ENCODE data around the gene SDHB. TPM values are rescaled to one million over a fixed set of nuclear protein-coding genes. Genes with fewer than 3 reads are reported as not detected.
A peak's percentile ranks its signal among the peaks of the same experiment; 100 is the strongest.

Gene SDHB
- total RNA-seq (2014; rRNA removed; shearing (Covaris generic)), result 298 and 307 TPM in 2 replicates

DNA sequence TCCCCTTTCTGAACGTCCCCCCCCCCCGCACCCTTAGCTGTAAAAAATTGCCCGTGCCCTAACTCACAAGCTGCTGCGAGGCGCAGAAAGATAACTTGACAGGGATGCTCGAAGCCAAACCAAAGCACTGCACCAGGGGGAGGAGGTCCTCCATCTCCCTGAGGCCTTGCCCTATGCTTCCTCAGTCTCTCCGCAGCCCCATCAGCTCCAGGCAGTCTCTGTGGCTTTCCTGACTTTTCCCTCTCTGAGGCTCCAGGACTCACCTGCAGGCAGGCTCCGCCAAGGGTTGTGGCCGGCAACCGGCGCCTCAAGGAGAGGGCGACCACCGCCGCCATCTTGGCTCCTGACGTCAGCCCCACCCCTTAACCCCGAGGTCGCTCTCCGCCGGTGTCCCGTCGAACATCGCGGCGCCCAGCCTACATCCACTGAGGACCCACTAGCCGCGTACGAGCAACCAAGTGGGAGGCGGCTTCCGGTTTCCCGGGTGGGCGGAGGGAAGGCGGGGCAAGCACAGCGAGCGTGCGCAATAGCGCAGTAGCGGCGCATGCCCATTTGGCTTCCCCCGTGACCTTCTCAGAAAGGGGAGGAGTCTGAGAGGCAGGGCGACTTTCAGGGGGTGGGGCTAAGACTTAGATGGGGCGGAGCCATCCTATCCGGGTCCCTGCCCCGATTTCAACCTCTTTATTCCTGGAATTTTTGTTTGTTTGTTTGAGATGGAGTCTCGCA is at the start of gene SDHB:
TSS of gene SDHB (minus strand) at position 348 of the 726 bp plus-strand sequence. CDS start at position 335, 13 bp downstream.
- peak; percentile 97 for DNase-seq (ENCODE audit: low read depth)

DNA sequence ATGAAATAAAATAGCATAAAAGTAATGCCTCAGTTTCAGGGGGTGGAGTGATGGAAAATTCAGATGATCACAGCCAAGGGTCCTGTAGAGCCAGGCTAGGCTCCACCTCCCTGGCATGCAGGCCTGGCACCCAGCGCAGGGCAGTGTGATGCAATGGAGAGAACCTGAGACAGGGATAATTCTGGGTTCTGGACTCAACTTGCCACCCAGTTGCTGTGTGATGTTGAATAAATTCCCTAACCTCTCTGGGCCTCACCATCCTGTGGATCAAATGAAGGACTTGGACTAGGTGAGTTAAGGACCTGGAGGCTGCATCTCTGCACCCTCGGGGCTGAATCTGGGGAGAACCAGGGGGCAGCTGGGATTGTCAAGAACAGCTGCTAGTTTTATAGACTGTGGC is 48.4 kb upstream of the SDHB start:
- no peak for DNase-seq (ENCODE audit: low read depth)

DNA sequence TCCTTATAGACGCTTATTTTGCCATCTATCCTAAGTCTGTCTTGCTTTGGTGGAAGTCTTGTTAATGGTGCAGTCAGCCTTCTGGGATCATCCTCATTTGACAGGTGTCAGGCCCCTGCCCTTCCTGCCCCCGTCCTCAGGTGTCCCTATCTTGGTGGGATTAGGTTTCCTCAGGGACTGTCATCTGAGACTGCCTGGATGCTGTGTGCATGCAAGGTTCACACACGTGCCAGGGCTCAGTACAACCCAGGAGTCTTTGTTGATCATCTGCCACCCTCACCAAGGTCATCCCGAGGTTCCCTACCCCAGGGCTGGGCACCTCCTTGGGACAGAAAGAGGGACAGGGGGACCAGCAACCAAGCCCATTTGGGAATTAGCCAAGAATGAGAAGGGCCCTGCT is 47.4 kb upstream of the SDHB start:
- DNase-seq (ENCODE audit: low read depth), result no peak

DNA sequence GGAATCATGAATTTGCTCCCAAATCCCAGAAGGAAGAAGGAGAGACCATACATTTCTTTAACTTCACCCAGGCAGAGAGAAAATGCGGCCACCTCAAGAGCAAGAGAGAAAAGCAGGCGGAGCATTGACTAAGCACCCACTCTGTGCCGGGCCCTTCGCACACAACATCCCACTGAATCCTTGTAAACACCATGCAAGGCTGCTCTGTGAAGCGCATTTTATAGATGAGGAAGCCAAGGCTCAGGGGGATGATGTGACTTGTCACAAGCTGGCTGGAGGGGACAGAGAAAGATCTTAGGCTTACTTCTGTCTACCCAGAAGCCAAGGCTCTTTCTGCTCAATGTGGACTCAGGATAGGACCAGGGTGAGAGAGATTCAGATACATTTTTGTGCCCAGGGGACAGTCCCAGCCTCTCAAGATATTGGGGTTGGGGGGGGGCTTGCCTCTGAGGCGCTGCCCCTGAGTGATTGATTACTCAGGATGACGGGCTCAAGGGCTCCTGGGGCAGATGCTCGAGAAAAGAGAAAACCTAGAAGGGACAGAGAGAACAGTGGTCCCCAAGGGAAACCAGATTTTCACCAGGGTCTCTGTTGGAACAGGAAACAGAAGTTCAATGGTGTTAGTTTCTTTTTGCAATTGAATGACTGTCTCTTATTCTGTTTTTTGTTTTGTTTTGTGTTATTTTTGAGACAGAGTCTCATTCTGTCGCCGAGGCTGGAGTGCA is 45.9 kb upstream of the SDHB start:
- DNase-seq (ENCODE audit: low read depth), result no peak

DNA sequence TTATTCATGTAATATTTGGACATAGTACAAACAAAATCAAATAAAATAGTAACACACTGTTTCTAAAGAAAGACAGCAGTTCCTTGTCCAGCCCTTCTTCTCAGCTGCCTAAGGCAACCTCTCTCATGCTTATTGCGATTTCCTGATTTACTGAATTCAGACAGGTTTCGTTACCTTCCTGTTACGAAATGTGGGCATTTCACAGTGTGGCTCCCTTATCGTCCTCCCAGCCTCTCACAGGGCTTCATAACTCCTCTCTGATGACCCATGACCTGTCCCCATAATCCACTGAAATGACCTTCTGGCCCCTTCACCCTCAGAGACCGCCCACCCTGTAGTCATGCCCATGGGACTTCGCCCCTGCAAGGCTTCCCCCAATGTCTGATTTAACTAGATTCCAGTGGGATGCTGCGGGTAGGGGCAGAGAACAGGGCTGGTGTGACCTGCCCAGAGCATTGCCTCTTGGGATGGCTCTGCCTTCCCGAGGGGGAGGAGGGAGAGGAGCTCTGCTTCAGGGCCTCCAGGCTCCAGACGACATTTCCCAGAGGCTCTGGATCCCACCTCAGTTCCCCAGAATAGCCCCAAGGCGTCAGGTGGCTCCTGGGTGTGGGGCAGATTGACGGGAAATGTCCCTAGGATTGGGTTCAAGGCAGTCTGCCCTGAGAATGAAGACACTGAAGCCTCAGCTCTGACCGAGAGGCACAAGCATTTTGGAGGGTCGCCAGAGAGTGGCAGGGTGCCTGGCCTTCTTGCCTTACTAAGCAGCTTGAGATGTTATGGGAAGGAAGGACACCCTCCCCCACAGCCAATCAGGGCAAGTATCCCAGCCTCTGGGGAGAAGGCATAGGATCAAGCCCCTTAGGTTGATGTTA is 44.9 kb upstream of the SDHB start:
- DNase-seq (ENCODE audit: low read depth), result peak; percentile 29

DNA sequence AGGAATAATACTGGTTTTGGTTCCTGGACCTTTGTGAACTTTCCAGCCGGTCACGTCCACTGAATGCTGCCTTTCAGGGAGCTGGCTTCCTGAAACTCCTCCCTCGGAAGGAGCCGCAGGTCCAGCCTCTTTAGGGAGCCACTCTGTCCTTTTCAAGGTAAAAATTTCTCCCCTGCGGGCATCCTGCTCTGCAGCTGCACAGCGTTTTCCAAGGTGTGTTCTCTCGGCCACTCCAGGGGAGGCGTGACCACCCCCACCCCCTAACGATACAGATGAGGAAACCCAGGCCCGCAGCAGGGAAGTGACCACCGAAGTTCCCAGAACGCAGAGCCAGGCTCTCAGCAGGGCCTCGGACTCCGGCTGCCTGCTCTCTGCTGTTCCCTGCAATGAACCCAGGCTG is 44.0 kb upstream of the SDHB start:
- no peak for DNase-seq (ENCODE audit: low read depth)

DNA sequence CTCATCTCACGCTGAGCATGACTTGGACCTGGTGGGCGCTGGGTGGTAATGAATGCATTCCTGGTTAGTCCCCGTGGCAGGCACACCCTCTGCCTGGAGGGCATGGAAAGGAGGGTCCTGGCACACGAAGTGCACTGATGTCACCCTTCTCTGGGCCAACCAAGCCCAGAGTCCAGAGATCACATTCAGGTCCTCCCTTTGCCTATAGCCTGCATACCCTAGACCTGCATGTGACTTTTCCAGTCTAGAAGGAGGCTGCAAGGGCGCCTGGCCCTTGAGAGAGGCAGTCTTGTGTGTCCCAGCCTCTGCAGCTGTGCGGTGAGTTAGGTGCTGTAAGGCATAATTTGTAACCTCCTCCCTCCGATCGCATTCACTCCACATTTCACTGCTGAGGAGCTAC is 43.3 kb upstream of the SDHB start:
- no peak for DNase-seq (ENCODE audit: low read depth)

DNA sequence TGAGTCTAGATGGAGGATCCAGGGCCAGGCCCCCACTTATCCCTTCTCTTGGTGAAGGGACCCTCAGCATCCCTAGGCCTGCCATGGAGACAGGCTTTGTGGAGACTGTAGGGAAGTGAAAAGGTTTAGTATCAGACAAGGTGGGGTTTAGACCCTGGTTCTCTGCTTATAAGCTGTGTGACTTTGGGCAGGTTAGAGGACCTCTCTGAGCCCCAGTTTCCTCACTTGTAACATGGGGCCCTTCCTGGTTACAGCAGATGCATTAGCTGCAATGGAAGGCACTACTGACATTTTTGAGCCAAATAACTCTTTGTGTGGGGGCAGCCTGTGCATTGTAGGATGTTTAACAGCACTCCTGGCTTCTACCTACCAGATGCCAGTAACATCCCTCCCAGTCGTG is 42.8 kb upstream of the SDHB start:
- no peak for DNase-seq (ENCODE audit: low read depth)

DNA sequence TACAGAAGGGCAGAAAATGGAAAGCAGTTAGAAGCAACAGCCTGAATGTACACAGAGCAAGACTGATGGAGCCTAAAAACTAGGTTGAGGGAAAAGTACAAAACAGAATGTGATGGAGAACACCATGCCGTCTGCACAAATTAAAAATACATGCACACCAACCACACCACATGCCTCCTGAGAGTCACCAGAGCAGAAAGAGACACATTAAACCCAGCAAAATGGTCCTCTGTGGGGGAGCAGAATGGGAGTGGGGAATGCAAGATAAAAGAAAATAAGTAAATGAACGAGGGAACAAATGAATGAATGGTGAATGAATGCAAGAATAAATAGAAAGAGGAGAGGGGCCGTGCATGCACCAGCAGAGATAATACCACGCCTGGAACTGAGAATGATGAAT is 41.3 kb upstream of the SDHB start:
- DNase-seq (ENCODE audit: low read depth), result no peak

DNA sequence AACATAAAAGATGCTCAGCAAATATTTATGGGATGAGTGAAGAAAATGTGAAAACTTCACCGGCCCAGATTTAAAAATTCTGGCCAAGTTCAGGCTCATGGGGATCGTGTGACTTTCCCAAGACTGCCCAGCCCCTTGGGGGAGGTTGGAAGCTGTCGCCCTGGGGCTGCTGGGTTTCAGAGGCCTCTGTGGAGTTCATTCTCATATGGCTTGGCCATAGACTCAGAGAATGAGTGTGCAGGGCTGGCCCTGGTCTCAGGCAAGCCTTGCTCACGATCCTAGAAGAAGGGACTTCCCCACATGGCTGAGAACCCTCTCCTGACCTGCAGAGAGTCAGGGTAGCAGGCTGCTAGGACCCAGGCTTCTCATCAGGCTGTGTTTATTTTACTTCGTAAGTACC is 40.8 kb upstream of the SDHB start:
- peak; percentile 24 for DNase-seq (ENCODE audit: low read depth)

DNA sequence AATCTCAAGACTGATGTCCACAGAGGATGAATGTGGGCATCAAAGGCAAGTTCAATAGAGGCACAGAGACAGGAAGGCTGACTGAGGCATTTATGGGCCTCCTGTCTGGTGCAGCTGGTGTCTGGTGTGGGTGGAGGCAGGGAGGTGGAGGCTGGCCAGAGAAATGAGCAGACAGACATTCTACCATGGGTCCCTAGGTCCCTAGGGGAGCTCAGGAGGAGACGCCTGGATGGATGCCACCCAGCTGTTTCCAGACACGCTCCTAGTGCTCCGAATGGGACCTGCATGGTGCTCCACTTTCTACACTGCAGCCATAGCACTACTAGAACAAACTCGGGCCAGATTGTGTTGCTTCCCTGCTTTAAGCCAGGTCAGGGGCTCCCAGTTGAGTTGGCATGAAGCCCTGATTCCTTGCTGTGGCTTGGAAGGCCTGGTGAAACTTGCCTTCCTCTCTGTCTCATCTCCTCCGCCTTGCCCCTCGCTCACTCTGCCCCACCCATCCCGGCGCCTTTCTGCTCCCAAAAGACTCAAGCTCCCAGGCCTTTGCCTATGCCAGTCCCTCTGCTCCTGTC is 40.1 kb upstream of the SDHB start:
- no peak for DNase-seq (ENCODE audit: low read depth)

DNA sequence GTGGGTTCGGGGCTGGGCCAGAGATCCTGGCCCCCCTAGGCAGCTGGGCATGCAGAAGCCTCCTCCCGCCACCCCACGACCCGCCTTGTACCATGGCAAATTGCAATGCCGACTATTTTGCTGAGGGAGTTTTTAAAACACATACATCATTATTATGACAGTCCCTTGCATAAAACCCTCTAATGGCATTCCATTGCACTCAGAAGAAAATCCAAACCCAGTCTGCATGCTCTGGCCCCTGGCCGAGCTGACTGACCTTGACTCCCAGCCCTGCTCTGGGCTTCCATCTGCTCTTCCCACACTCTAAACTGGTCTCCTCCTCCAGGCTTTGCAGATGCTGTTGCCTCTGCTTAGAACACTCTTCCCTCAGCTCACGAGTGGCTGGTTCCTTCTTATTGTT is 37.4 kb upstream of the SDHB start:
- no peak for DNase-seq (ENCODE audit: low read depth)

DNA sequence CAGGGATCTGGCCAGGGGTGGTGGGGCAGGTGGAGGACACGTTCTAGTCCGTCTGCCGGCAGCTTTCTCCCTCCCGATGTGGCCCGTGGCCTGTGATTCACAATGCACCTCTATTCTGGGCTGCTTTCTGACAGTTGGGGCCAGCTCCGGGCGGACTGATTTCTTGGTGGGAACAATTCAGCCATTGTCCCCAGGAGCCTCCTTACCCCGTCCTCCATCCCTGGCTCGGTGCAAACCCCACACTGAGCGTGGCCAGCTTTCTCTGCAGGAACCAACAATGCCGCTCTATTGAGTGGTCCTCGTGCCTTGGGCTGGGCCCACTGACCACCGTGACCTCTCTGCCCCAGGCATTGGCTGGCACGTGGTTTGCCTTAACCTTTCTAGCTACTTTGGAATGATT is 35.7 kb upstream of the SDHB start:
- no peak for DNase-seq (ENCODE audit: low read depth)

DNA sequence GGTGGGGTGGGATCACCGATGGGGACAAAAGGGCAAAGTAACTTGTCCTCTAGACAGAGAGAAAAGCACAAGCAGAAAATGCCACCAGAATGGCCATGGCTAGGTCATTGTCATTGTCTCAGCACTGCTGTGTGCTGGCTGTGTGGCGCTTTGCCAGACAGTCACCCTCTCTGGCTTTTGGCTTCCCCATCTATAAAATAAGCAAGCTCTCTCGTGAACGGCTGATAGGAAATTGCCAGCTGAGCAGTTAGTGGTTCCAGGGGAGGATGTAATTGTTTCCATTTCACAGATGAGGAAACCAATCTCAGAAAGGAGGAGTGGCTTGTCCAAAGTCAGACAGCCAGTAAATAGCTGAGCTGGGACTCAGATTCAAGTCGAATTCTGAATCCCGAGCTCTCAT is 32.9 kb upstream of the SDHB start:
- DNase-seq (ENCODE audit: low read depth), result no peak

DNA sequence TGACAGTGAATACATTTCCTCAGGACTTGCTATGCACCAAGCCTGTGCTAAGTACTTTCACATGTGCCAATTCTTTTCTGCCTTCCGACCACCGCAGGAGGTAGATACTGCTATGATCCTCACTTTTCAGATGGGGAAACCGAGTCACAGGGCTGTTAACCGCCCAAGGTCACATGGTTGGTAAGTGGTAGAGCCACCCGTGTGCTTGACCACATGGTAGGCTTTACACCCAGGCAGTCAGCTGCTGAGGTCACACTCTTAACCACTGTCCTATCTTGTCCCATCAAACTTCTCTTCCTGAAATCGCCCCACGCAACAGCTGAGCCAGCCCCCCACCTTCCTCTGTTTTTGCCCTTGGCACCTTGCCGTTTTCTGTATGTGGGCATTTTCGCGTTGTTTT is 31.0 kb upstream of the SDHB start:
- DNase-seq (ENCODE audit: low read depth), result no peak

DNA sequence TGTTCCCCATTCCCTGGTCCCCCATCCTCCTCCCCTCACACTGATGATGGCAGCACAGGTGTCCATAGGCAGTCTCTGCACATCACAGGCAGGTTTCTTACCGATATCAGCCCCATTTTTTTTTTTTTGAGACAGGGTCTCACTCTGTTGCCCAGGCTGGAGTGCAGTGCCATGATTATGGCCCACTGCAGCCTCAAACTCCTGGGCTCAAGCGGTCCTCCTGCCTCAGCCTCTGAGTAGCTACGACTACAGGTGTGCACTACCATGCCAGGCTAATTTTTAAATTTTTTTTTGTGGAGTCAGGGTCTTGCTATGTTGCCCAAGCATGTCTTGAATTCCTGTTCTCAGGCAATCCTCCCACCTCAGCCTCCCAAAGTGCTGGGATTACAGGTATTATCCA is 28.9 kb upstream of the SDHB start:
- no peak for DNase-seq (ENCODE audit: low read depth)

DNA sequence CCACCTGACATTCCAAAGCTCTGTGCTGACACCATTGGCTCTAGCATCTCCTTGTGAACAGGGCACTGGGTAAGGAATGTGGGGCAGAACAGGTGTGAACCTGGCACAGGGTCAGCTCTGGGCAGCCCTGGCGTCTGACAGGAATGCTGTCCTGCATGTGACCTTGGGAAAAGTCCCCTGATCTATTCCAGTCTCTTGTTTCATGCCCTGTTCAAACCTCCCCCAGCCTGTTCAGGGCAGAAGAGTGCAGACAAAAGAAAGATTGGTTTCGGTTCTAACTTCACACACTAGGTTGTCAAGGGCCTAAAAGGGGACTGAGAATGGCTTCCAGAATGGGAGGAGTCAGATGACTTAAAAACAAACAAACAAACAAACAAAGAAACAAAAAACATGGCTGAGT is 27.6 kb upstream of the SDHB start:
- no peak for DNase-seq (ENCODE audit: low read depth)

DNA sequence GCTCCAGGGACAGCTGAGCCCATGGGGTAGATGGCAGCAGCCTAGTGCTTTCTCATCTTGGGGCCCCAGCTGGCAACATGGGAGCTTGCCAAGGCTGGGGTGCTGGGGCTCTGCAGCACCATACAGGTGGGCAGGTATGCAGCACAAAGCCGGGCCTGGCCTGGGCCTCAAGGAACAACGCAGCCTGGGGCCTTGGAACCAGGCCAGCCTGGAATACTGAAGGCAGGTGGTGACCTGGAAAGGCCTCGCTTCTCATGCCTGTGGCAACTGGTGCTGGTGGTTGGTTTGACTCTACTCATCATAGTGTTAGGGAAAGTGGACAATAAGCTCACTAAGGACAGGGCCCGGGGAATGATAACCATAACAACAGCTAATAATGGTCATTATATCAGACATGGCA is 27.0 kb upstream of the SDHB start:
- no peak for DNase-seq (ENCODE audit: low read depth)

DNA sequence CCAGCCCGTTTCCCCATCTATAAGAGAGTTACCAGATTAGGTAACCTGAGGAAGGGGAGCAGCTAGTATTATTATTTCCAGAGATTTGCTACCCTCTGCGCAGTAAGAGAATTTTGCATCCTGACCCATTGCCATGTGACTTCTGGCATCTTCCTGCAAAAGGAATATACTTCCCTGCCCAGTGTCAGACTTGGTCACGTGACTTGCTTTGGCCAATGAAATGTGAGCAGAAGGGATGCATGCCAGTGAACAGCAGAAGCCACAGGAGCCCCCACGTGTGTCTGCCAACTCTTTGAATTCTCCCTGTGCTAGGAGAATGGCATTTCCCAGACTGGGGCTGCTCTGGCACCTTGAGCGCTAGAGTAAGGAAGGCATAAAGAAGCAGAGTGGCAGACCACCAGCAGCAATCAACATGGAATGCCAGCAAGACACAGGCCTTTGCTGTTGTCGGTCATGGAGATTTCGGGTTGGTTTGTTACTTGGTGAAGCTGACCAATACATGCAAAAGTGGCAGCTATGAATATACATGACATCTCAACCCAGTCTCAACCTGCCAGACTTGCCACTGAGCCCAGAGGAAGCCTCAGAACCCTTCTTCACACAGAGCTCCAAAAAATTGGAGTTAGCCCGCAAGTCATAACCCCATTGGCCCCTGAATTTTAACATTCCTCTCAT is 26.4 kb upstream of the SDHB start:
- DNase-seq (ENCODE audit: low read depth), result no peak

DNA sequence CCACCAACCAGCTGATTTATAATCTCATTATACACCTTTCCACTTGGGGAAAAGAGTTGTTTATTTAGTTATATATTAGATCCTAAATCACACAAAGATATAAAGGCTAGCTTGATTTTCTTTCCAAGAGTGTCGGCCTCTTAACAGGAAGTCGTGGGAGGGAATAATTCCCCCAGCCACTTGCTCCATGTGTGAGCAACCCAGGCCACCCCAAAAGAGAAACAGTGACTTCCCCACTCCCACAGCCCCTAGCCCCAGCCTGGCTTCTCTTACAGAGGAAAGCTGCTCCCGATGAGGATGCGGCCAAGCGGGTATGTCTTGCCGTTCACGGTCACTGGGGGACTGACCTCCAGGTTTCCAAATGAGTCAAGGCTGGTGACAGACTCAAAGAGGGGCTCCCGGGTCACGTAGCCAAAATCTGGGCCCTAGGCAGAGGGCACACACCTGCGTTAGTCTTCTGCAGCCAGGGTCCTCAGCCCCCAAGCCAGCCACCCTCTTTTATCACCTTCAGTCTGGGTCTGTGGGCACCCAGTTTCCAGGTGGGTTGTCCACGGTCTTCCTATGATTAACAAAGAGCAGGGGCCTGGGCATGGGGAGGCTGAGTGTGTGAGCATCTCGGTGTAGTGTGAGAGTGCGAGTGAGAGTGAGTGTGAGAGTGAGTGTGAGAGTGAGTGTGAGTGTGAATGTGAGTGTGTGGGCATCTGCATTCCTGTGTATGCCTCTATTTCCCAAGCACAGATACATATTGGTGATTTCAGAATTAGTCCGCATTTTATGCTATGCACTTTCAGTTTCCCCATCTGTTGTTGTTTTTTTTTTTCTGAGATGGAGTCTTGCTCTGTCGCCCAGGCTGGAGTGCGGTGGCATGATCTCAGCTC is 25.4 kb upstream of the SDHB start:
- DNase-seq (ENCODE audit: low read depth), result no peak

Data from M059J (cell line).